GM12872 (cell line): ENCODE measurements around the gene MGST2.

Experiments used
- TF ChIP-seq, protein P1 (sequence below): IDR thresholded peaks from 3 replicates; pipeline ENCODE4 v1.5.1; 2011; ENCODE audit warnings: low read depth, mild to moderate bottlenecking, low read length, moderate library complexity; ENCODE audit not compliant: insufficient read depth

MGST2 gene

DNA sequence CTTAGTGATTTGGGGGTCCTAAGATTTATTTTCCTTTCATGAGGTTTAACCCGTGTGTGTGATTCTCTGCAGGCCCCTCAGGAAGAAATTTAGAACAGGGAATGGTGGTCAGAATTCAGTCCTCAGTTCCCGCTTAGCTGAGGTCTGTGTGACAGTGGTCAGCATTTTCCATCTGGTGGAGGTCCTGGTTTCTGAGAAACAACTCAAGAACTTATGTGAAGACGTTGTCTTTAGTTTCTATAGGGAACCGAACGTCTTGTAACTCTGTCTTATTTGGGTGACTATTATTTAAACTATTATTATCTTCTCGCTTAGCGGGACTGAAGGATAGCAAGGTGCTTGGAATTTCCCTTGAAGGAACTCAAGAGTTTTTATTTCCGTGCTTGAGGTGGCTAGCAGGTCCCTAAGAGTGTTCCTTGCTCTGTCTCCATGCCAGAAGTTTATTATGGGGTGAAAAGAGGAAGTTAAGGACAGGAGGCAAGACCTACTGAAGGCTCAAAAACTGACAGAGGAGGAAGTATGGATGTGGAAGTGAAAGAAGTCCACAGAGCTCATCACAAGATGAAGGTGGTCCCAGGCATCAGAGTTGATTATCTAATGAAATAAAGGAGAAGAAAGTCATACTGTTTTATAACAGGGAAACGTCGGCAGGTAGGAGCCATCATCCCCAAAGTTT, 9.4 kb downstream of the MGST2 start:
- TF ChIP-seq, protein P1, sequence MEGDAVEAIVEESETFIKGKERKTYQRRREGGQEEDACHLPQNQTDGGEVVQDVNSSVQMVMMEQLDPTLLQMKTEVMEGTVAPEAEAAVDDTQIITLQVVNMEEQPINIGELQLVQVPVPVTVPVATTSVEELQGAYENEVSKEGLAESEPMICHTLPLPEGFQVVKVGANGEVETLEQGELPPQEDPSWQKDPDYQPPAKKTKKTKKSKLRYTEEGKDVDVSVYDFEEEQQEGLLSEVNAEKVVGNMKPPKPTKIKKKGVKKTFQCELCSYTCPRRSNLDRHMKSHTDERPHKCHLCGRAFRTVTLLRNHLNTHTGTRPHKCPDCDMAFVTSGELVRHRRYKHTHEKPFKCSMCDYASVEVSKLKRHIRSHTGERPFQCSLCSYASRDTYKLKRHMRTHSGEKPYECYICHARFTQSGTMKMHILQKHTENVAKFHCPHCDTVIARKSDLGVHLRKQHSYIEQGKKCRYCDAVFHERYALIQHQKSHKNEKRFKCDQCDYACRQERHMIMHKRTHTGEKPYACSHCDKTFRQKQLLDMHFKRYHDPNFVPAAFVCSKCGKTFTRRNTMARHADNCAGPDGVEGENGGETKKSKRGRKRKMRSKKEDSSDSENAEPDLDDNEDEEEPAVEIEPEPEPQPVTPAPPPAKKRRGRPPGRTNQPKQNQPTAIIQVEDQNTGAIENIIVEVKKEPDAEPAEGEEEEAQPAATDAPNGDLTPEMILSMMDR: no peak

DNA sequence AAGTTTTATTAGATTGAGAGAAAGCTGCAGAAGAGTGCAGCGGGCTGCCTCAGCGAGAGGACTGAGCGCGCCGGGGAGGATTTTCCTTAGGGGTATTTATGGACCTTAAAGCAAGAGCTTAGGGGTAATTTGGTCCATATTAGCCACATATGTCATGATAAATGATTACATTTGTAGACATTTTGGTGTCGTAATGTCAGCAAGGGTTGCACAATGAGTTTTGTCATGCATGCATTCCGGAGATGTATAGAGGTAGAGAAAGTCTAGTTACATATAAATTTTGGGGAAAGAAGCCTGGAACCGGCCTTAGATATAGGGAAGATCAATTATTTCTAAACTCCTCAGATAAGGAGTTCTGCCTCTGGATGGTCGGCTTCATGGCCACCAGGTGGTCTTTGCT, 10.0 kb downstream of the MGST2 start:
- TF ChIP-seq, protein P1: no peak

GRCh38 chr4:139676365-139676764, 10.7 kb downstream of the MGST2 start:
- TF ChIP-seq, protein P1: no peak

DNA sequence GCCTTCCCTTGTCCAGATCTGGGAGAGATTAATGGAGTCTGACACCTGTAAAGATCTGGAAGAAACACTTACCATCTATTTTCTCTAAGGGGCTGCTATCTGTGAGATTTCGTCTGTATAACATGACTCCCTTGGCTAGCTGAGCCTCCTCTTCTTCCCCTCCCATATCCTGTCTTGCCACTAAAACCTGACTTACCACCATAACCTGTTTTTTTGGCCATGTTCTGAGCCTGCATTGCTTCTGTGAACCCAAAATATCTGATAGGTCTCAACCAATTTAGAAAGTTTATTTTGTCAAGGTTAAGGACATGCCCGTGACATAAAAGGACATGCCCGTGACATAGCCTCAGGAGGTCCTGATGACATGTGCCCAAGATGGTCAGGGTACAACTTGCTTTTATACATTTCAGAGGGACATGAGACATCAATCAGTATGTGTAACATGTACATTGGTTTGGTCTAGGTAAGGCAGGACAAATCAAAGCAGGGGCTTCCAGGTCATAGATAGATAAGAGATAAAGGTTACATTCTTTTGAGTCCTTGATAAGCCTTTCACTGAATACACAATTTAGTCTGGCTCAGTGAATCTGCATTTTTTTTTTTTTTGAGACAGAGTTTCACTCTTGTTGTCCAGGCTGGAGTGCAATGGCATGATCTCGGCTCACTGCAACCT, 11.4 kb downstream of the MGST2 start:
- TF ChIP-seq, protein P1: no peak

GRCh38 chr4:139682309-139682708, 16.7 kb downstream of the MGST2 start:
- TF ChIP-seq, protein P1: no peak

DNA sequence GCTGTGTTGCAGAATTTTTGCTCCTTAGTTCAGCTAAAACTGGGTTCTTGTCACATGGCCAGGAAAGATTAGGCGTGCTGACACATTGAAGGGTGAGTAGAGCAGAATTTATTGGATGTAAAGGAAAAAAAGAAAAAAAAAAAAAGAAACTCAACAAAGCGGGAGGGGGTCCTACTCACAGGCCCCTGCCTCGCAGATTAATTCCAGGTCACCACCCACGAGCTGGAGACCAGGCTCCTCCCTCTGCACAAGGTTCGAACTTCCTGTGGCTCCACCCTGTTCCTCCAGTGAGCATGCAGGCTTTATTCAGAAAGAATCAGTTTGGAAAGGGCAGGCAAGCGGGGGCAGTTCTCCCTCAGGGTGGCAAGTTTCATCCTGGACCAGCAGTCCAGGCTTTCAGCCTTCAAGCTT, 17.1 kb downstream of the MGST2 start:
- TF ChIP-seq, protein P1: no peak

GRCh38 chr4:139684351-139684750, 18.7 kb downstream of the MGST2 start:
- TF ChIP-seq, protein P1: no peak
